NK-92 (cell line): ENCODE results near the gene ABCC1.
"Not testable (repeated sequence)": the region's sequence is repeated elsewhere in the genome, so short reads cannot be mapped to it uniquely, and the experiment has no call there.

ENCODE experiments used
- DNase-seq: peaks from one replicate; lab custom pipeline; 2025; ENCODE audit not compliant: unreplicated experiment; lab: John Stamatoyannopoulos, UW

Gene ABCC1

GRCh38 chr16:16176328-16176727, 226.9 kb downstream of the ABCC1 start:
- DNase-seq, result no peak

GRCh38 chr16:16178455-16179162, 229.2 kb downstream of the ABCC1 start:
- no peak for DNase-seq

GRCh38 chr16:16181748-16182147, 232.3 kb downstream of the ABCC1 start:
- not testable (repeated sequence) for DNase-seq

GRCh38 chr16:16182918-16183317, 233.5 kb downstream of the ABCC1 start:
- no peak for DNase-seq

- no peak for DNase-seq
Measured at GRCh38 chr16:16183562-16183961, 234.1 kb downstream of the ABCC1 start.

GRCh38 chr16:16184594-16184993, 235.2 kb downstream of the ABCC1 start:
- no peak for DNase-seq

GRCh38 chr16:16185095-16185494, 235.7 kb downstream of the ABCC1 start:
- DNase-seq, result no peak

- no peak for DNase-seq
Measured at GRCh38 chr16:16186820-16187219, 237.4 kb downstream of the ABCC1 start.

- no peak for DNase-seq
Measured at GRCh38 chr16:16188827-16189226, 239.4 kb downstream of the ABCC1 start.

GRCh38 chr16:16189842-16190241, 240.4 kb downstream of the ABCC1 start:
- DNase-seq, result no peak

GRCh38 chr16:16190546-16190945, 241.1 kb downstream of the ABCC1 start:
- DNase-seq, result no peak

GRCh38 chr16:16190966-16191365, 241.6 kb downstream of the ABCC1 start:
- DNase-seq, result not testable (repeated sequence)

GRCh38 chr16:16191493-16192167, 242.2 kb downstream of the ABCC1 start:
- DNase-seq, result no peak
